ENCODE measurements around the gene POLR3GL. TPM values are rescaled to one million over a fixed set of nuclear protein-coding genes. Genes with fewer than 3 reads are reported as not detected.

POLR3GL gene
- total and polyA plus RNA-seq, 10 of the 15 experiments (the other 5 are each of a cell fraction or from before 2014, with no cell fraction given), result 12.8 to 47.0 (median 26.6) TPM

- TF ChIP-seq CUX1 (IDR thresholded peaks at IDR 0.05; ENCODE audit: insufficient replicate concordance, low read depth, low read length) (no peak), NKRF (conservative IDR thresholded peaks at IDR 0.05) (no peak), USF1 (IDR thresholded peaks at IDR 0.05; ENCODE audit: borderline replicate concordance, extremely low read length, insufficient read depth, low read depth, low read length) (no peak), SPI1 (IDR thresholded peaks at IDR 0.05; ENCODE audit: borderline replicate concordance, insufficient read depth, low read depth, low read length) (peak; percentile 30; the same call in 1 of the 2 replicates), RAD21 (IDR thresholded peaks at IDR 0.05; ENCODE audit: insufficient read depth, low read depth, low read length) (no peak), GATAD2B (conservative IDR thresholded peaks at IDR 0.05; ENCODE audit: low read depth) (no peak), ZNF622 (IDR thresholded peaks at IDR 0.05) (no peak), ESRRA (IDR thresholded peaks at IDR 0.05; ENCODE audit: low read length) (no peak), CHD2 (IDR thresholded peaks at IDR 0.05; ENCODE audit: borderline replicate concordance, low read depth, low read length) (no peak), HDGF (IDR thresholded peaks at IDR 0.05) (no peak), CBFB (IDR thresholded peaks at IDR 0.05; ENCODE audit: low read depth) (peak; percentile 15; the same call in 1 of the 2 replicates), BCLAF1 (IDR thresholded peaks at IDR 0.05) (no peak), ZZZ3 (IDR thresholded peaks at IDR 0.05; ENCODE audit: control insufficient read depth, insufficient read length, low read depth) (no peak), POLR2A (IDR thresholded peaks at IDR 0.05; ENCODE audit: low read depth, low read length) (peak; percentile 31; the same call in 1 of the 2 replicates), ZNF207 (IDR thresholded peaks at IDR 0.05; ENCODE audit: borderline replicate concordance) (no peak), CREB1 (IDR thresholded peaks at IDR 0.05; ENCODE audit: low read depth) (no peak; the same call in 1 of the 2 replicates)
- TF ChIP-seq, protein P1, sequence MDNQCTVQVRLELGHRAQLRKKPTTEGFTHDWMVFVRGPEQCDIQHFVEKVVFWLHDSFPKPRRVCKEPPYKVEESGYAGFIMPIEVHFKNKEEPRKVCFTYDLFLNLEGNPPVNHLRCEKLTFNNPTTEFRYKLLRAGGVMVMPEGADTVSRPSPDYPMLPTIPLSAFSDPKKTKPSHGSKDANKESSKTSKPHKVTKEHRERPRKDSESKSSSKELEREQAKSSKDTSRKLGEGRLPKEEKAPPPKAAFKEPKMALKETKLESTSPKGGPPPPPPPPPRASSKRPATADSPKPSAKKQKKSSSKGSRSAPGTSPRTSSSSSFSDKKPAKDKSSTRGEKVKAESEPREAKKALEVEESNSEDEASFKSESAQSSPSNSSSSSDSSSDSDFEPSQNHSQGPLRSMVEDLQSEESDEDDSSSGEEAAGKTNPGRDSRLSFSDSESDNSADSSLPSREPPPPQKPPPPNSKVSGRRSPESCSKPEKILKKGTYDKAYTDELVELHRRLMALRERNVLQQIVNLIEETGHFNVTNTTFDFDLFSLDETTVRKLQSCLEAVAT (IDR thresholded peaks at IDR 0.05), result no peak
Observed at GRCh38 chr1:145979746-145980456, 15.4 kb downstream of the POLR3GL start (continued).

Data from GM12878 (cell line).